Brain pericyte (primary cell): ENCODE measurements around the gene NPPB.

ENCODE experiments used
- DNase-seq: peaks from one replicate; pipeline ENCODE4 v3.0.0-alpha.2; 2012; ENCODE audit warnings: low read depth, low spot score

The NPPB gene

DNA sequence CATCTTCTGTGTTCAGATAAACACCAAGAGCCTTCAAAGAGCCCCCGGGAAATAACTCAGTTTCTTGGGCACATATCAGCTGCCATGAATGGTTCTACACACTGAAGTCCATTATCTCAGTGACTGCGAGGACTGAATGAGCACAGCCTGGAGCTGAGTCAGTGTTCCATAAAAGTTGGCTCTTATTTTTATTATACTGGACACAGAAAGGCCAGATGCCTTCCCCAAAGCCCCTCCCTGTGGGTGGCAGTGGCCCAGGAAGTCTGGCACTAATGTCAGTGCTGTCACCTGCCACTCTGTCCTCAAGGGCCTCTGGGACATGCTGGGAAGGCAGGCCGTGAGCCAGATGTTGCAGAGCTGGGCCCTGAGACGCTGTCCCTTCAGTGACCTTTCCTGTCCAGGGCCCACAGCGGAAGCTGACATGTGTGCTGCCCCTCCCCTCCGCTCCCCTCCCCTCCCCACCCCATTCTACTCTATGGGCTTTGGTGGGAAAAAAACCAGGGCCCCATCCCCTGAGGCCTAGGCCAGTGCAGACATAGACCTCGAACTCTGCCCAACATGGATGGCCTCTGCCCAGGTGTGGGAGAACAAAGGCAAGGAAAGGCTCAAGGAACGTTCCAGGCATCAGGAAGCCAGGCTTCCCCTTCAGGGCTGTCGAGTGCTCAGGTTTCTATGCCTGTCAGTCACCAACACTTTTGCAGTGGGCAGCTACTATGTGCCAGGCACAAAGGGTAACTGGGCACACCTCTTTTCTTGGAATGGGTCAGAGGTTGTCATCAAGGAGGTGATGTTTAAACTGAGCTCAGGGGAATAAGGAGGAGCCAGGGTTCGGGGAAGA, 22.4 kb upstream of the NPPB start:
- DNase-seq: no peak

DNA sequence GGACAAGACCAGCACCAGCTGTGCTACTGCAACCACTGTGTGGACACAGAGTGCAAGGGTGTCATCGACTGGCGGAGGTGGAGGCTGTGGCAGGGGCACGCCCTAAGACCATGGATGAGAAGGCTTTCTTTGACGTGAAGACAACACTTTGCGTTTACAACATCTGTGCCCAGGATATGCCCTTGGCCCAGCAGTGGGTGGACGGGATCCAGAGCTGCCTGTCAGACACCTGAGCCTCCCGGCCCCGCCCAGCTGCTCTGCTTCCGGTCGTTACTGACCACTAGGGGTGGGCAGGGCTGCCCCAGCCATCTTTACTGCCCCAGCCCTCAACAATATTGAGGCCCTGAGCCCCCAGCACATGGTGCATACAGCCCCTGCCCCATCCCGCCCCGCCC, 21.4 kb upstream of the NPPB start:
- DNase-seq: no peak

DNA sequence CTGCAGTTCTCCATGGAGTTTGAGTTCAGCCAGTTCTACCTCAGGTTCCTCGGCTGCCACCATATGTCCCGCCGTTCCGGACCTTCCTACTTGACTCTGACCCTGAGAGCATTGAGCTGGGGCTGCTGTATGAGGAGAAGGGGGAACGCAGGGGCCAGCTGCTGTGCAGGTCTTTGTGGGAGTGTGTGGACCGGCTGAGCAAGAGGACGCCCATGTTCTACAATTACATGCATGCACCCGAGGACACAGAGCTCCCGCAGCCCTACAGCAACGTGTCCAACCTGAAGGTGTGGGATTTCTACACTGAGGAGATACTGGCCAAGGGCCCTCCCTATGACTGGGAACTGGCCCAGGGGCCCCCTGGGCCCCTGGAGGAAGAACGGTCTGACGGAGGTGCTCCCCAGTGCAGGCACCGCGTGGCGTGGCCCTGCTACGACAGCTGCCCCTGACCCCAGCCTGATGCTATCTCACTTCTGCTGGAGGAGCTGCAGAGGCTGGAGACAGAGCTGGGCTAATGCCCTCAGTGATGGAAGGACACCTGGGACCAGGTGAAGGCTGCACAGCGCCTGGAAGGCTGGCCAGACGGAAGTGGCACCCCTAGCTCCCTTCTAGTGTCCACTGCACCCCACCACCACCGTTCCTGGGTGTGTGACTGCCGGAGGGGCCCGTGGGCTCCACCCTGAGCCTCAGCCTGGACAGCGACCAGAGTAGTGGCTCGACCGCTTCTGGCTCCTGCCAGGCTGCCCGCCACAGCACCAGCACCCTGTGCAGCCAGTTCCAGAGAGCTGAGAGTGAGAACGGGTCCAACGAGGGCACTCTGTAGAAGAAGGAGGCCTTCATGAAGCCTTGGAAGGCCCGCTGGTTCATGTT, 20.8 kb upstream of the NPPB start:
- no peak for DNase-seq

DNA sequence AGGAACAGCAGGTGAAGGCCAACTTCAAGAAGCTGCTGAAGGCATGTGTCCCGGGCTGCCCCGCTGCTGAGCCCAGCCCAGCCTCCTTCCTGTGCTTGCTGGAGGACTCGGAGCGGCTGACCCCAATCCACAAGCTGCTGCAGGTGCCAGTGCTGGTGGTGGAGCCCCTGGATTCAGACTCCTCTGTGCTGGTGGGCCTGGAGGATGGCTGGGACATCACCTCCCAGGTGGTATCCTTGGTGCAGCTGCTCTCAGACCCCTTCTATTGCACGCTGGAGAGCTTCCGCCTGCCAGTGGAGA, 20.1 kb upstream of the NPPB start:
- no peak for DNase-seq

DNA sequence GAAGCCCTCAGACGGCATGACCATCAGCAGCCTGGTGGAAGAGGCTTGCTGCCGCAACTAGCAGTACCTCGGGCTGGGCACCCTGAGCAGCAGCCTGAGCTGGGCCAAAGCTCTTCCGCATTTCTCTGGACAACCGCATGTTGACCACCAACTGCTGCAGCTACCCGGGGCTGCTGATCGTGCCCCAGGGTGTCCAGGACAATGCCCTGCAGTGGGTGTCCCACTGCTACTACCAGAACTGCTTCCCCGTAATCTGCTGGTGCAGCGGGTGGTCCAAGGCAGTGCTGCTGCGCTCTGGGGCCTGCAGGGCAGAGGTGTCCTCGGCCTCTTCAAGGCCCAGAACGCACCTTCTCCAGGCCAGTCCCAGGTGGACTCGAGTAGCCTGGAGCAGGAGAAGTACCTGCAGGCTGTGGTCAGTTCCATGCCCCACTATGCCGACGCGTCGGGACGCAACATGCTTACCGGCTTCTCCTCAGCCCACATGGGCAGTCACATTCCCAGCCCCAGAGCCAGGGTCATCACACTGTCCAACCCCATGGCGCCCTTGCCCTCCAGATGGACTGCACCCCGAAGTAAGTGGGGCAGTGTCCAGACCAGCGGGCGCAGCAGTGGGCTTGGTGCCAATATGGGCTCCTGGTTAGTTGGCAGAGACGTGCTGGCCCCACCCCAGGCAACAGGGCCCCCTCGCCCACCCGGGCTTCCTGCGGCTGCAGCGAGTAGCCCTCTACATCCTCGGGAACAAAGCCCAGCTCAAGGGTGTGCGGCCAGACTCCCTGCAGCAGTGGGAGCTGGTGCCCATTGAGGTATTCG, 19.5 kb upstream of the NPPB start:
- no peak for DNase-seq

DNA sequence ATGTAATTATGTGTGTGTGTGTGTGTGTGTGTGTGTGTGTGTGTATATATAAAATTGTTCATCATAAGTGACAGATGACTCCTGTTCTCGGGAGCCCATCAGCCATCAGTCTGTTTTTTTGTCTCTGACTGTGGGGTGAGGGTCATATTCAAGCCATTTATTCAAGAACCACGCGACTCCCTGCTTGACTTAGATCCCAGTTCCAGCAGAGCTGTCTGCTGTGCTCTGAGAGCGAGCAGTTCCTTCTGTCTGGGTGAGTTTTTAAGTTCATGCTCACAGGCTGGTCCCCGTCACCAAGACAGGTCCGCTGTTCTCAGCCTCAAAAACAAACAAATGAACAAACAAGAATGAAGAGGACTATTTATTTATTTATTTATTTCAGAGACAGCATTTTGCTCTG, 18.3 kb upstream of the NPPB start:
- no peak for DNase-seq

DNA sequence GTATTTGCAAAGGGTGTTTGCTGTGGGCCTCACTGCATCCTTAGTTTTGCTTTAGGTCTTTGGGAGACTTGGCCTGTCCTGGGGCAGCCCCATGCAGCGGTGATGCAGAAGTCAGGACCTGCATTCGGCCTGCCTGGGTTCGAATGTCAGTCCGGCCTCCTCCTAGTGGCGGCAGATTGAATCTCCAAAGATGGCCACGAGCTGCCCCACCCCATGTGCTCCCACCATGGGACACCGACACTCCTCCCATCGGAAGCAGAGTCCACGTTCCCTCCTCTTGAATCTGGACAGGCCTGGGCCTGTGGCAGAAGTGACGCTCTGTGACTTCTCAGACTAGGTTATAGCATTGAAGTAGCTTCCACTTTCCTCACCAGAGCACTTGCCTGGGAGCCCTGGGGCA, 16.3 kb upstream of the NPPB start:
- DNase-seq: no peak

DNA sequence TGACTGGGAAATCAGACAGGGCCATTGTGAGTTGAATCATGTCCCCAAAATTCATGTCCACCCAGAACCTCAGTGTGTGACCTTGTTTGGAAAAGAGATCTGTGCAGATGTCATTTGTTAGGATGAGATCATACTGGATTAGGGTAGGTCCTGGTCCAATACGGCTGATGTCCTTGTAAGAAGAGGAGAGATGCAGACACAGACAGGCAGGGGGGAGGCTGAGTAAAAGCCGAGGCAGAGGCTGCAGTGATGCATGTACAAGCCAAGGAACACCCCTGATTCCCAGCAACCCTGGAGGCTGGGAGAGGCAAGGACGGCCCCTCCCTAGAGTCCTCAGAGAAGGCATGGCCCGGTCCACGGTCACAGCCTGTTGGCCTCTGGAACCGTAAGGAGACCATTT, 15.9 kb upstream of the NPPB start:
- DNase-seq: no peak

DNA sequence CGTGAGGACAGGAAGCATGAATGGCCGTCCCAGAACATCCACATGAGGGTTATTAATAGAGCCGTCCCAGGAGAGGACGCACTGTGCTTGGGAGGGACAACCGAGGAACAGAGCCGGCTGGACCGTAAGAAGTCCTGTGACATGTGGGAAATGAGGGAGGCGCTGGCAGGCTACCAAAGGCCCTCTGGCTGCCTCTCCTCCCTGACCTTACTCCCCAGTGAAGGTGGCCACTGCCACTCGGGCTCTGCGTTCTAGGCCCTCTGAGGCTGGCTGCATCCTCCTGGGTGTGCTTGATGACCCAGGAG, 15.5 kb upstream of the NPPB start:
- no peak for DNase-seq

DNA sequence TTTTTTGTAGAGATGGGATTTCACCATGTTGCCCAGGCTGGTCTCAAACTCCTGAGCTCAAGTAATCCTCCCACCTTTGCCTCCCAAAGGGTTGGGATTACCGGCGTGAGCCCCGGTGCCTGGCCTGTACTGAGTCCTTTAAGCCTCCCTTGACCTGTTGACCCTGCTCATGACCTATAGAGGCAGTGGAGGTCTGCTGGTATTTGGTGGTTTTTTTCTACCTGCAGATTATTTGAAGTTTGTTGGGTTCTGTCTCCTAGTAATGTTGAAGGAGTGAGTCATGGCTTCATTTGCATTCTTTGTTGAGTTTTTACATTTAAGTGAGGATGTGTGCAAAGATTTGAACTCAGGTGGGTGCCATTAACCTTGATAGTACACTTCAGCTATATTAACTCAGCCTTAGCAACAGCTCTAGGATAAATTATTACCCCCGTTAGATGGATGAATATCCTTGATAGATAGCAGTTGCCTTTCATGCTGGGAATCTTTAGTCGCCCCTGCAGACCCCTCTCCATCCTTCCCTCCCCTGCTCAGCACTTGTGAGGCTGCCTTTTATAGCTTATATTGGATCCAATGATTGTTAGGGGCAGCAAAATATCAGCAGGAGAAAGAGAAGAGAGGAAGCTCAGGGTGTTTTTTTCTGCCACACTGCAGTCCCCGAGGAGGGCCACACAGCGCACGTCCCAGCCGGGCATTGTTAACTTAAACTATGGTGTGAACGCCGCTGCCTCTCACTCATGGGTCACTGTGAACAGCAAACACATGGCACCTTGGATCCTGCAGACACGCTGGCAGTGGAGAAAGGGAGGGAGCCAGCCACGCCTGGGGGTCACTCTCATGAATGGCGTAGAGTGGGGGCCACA, 14.9 kb upstream of the NPPB start:
- DNase-seq: no peak

DNA sequence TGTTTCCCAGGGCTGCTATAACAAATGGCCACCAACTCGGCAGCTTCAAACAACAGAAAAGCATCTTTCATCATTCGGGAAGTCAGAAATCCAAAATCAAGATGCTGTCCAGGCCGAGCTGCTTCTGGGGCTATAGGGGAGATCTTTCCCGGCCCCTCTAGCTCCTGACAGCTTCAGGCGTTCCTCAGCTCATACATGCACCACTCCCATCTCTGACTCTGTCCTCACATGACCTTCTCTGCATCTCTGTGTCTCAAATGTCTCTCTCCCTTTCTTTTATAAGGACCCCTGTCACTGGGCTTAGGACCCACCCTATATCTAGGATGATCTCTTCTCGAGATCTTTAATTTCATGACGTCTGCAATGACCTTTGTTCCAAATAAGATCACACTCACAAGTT, 13.8 kb upstream of the NPPB start:
- DNase-seq: no peak

DNA sequence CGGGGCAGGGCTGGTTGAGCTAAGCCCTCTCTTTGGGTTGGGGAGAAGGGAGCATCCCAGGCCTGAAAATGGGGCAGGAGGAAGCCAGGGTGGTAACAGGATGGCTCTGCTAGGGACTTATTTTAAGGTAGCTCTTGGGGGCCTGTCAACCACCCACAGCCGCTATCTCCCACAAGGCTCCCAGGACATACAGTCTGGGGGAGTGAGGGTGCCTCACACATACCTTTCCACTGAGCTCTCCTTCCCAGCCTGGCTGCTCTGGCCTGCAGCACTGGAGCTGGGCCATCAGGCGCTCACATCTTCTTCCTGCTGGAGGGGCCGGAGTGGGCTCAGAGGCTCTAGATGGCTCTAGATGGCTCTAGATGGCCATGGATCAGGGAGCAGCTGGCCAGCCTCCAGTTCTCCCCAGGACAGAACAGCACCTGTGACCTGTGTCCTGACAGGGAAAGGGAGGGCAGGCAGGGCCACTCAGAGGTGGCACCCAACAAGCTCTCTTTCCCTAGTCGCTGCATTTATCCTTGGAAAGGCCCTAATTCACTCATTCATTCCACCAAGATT, 11.0 kb upstream of the NPPB start:
- no peak for DNase-seq

DNA sequence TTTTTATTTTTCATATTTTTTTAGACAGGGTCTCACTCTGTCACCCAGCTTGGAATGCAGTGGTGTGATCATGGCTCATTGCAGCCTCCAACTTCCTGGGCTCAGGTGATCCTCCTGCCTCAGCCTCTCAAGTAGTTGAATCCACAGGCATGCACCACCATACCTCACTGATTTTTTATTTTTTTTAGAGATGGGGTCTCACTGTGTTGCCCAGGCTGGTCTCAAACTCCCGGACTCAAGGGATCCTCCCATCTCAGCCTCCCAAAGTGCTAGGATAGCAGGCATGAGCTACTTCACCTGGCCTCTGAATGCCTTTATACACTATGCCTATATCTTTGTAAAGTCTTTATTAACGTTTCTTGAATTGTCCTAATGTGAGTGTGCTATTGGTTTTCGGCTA, 10.4 kb upstream of the NPPB start:
- no peak for DNase-seq

DNA sequence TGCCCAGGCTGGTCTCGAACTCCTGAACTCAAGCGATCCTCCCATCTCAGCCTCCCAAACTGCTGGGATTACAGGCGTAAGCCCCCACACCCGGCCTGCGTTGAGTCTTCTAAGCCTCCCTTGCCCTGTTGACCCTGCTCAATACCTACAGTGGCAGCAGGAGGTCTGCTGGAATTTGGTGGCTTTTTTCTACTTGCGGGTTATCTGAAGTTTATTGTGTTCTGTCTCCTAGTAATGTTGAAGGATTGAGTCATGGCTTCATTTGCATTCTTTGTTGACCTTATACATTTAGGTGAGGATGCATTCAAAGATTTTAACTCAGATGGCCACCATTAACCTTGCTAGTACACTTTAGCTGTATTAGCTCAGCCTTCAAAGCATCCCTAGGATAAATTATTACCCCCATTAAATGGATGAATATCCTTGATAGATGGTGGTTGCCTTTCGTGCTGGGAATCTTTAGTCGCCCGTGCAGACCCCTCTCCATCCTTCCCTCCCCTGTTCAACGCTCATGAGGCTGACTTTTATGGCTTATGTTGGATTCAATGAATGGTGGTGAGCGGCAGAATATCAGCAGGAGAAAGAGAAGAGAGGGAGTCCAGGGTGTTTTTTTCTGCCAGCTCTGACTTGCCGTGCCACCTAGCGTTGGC, 9.7 kb upstream of the NPPB start:
- no peak for DNase-seq

DNA sequence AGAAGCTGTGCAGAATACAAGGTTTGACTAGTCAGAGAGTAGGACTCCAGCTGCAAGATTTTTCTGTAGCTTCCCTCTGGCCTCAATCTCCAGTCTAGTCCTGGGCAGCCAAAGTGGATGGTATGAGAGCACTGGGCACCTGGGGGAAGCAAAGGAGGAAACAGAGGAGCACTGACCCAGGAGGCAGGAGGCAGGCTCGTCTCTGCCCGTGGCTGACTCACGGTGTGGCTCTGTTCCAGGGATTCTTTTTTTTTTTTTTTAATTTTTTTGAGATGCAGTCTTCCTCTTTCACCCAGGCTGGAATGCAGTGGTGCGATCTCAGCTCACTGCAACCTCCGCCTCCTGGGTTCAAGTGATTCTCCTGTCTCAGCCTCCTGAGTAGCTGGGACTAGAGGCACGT, 4.1 kb upstream of the NPPB start:
- DNase-seq: no peak

DNA sequence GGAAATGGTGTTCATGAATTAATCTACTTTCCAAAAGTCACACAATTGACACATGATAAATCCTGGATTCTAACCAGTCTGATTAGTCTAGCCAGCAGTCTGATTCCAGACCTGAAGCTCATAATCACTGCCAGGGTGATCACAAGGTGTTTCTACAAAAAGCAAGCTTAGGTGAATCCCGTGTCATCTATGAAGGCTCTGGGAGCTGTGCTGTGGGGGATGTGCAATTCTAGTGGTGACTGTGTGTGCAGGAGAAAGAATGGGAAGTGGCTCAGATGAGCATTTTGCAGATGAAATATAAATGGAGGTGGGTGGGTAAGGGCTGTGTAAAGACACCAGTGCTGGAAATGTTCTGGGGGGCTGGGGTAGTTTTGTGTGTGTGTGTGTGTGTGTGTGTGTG, 1.8 kb upstream of the NPPB start:
- DNase-seq: no peak

DNA sequence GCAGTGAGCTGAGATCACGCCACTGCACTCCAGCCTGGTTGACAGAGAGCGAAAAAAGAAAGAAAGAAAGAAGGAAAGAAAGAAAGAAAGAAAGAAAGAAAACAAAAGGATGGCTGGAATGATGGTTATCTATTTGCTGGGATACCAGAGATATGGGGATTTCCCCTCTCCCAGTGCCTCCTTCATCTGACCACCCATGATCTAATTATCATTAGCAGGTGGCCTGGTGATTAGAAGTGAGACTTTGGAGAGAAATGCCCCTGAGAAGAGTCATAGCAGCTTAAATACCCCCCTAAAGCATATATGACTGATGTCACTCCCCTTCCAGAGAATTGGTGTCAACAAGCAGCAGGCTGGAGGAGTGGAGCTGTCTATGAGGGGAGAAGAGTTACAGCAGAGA, 1.3 kb upstream of the NPPB start:
- no peak for DNase-seq

DNA sequence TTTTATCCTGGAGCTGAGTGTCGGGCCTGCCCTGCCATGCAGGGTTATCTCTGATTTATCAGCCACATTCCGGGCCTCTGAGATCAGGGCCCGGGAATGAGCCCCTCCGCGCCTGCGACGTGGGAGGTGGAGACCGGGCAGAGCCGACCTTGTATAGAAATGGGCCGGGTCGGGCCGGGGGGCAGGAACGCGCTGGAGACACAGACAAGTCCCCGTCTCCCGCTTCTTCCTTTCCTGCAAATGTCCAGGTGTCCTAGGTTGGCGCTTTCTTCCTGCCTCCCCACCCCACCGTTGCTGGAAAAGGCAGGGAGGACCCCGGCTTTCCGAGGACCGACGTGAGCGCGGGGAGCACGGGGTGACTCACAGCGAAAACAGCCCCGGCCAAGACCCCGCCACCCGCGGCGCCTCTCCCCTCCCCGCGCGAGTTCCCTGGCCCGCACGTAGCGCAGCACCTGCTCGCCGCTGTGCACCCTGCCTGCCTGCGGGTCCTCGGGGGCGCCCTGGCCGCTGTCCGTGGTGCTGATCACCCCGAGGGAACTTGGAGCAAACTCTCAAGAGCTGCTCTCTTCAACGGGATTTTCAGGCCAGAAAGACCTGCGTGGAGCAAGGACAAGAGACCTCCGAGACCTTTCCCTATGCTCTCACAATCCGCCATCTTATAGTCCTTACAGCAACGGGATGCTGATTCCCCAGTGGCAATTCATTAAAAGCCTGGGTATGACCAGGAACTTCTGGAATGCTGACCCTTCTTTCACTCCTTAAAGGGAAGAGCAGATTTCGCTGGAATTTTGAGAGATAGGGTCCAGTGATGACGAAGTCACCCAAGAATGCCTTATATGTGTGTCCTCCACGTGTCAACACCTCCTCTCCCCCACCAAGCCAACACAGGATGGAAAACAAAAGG, 475 bp upstream of the NPPB start:
- DNase-seq: no peak

DNA sequence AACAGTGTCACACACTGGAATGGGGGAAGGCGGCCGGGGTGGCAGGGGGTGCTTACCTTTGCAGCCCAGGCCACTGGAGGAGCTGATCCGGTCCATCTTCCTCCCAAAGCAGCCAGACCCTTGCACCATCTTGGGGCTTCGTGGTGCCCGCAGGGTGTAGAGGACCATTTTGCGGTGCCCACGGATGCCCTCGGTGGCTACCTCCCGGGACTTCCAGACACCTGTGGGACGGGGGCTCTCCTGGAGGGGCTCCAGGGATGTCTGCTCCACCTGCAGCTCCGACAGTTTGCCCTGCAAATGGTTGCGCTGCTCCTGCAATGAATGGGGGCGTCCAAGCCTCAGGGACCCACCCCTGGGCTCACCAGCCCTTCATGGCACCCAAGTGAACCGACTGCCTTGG, 587 bp downstream of the NPPB start:
- no peak for DNase-seq
